ENCODE results near the gene LRRC4B. TPM values are rescaled to one million over a fixed set of nuclear protein-coding genes. Genes with fewer than 3 reads are reported as not detected.

The LRRC4B gene
- total RNA-seq, 1 experiment from 2014 or later: 0.54 TPM

- H3K27me3 Mint-ChIP-seq (ENCODE audit: insufficient read depth, unreplicated experiment): peaks cover 32% of the 10 kb centered on the region
- H3K4me3 Mint-ChIP-seq (ENCODE audit: unreplicated experiment): no peak overlapping the region
- Histone ChIP-seq H3K4me1 (peaks cover 4% of the 10 kb centered on the region; the same call in 1 of the 2 replicates), H3K36me3 (ENCODE audit: control insufficient read depth, insufficient read depth, low read length) (no peaks in the 10 kb centered on the region), H3K27me3 (replicated peaks; ENCODE audit: control insufficient read depth, insufficient read depth, low read length) (peaks cover 2% of the 10 kb centered on the region; the same call in 1 of the 2 replicates), H3K9me3 (no peaks in the 10 kb centered on the region), H3K4me3 (ENCODE audit: low read depth, low read length) (no peak overlapping the region)
- H3K36me3 Mint-ChIP-seq (ENCODE audit: insufficient read depth, unreplicated experiment): no peaks in the 10 kb centered on the region
- POLR2A ChIA-PET: no interaction called here
- peaks cover 6% of the 10 kb centered on the region for H3K4me1 Mint-ChIP-seq (ENCODE audit: low read depth, unreplicated experiment)
- no peak for TF ChIP-seq CTCF (IDR thresholded peaks at IDR 0.05; ENCODE audit: insufficient read depth in 1 of 2, low read depth in 1 of 2, low read length in 1 of 2, severe bottlenecking in 1 of 2, unreplicated experiment in 1 of 2)
- intact Hi-C loops (cut with micrococcal nuclease; ENCODE audit: unreplicated experiment): no loop called here
- H3K9me3 Mint-ChIP-seq (ENCODE audit: unreplicated experiment): no peaks in the 10 kb centered on the region
- BruUV-seq (replicated peaks): no TSS peak
- H3K27ac Mint-ChIP-seq (ENCODE audit: unreplicated experiment): no peak overlapping the region
- CTCF ChIA-PET: no interaction called here
- no peak for DNase-seq
Measured at GRCh38 chr19:50551715-50552187, 16.5 kb downstream of the LRRC4B start.

- Mint-ChIP-seq H3K27me3 (ENCODE audit: insufficient read depth, unreplicated experiment) (peaks cover 32% of the 10 kb centered on the region), H3K36me3 (ENCODE audit: insufficient read depth, unreplicated experiment) (no peaks in the 10 kb centered on the region), H3K27ac (ENCODE audit: unreplicated experiment) (no peak overlapping the region), H3K4me3 (ENCODE audit: unreplicated experiment) (no peak overlapping the region), H3K4me1 (ENCODE audit: low read depth, unreplicated experiment) (peaks cover under 1% of the 10 kb centered on the region), H3K9me3 (ENCODE audit: unreplicated experiment) (no peaks in the 10 kb centered on the region)
- ChIA-PET CTCF (no interaction called here), POLR2A (no interaction called here)
- H3K4me1 ChIP-seq: 0 out of 2 replicates have a peak, but pooled peaks cover 4% of the 10 kb centered on the region
- BruUV-seq (replicated peaks): no TSS peak
- no peak for TF ChIP-seq CTCF (IDR thresholded peaks at IDR 0.05; ENCODE audit: insufficient read depth in 1 of 2, low read depth in 1 of 2, low read length in 1 of 2, severe bottlenecking in 1 of 2, unreplicated experiment in 1 of 2)
- peaks cover 2% of the 10 kb centered on the region; the same call in 1 of the 2 replicates for H3K27me3 ChIP-seq (replicated peaks; ENCODE audit: control insufficient read depth, insufficient read depth, low read length)
- DNase-seq: no peak
- no peaks in the 10 kb centered on the region for H3K9me3 ChIP-seq
- H3K36me3 ChIP-seq (ENCODE audit: control insufficient read depth, insufficient read depth, low read length): no peaks in the 10 kb centered on the region
- H3K4me3 ChIP-seq (ENCODE audit: low read depth, low read length): no peak overlapping the region
- intact Hi-C loops (cut with micrococcal nuclease; ENCODE audit: unreplicated experiment): no loop called here
Measured at GRCh38 chr19:50551034-50551714, 17.1 kb downstream of the LRRC4B start.

- CTCF ChIA-PET: no interaction called here
- no peak overlapping the region for H3K4me3 Mint-ChIP-seq (ENCODE audit: unreplicated experiment)
Measured at GRCh38 chr19:50550594-50550966, 17.7 kb downstream of the LRRC4B start.

More at GRCh38 chr19:50550594-50550966, 17.7 kb downstream of the LRRC4B start:
- H3K36me3 ChIP-seq (ENCODE audit: control insufficient read depth, insufficient read depth, low read length): no peaks in the 10 kb centered on the region
- no peak overlapping the region for H3K27ac Mint-ChIP-seq (ENCODE audit: unreplicated experiment)
- H3K4me1 Mint-ChIP-seq (ENCODE audit: low read depth, unreplicated experiment): no peaks in the 10 kb centered on the region
- 0 out of 2 replicates have a peak, but pooled peaks cover under 1% of the 10 kb centered on the region for H3K4me1 ChIP-seq
- no peaks in the 10 kb centered on the region for H3K9me3 ChIP-seq
- no peak overlapping the region for H3K4me3 ChIP-seq (ENCODE audit: low read depth, low read length)
- DNase-seq: no peak
- POLR2A ChIA-PET: no interaction called here
- peaks cover 2% of the 10 kb centered on the region; the same call in 1 of the 2 replicates for H3K27me3 ChIP-seq (replicated peaks; ENCODE audit: control insufficient read depth, insufficient read depth, low read length)
- peaks cover 32% of the 10 kb centered on the region for H3K27me3 Mint-ChIP-seq (ENCODE audit: insufficient read depth, unreplicated experiment)
- TF ChIP-seq CTCF (IDR thresholded peaks at IDR 0.05; ENCODE audit: insufficient read depth in 1 of 2, low read depth in 1 of 2, low read length in 1 of 2, severe bottlenecking in 1 of 2, unreplicated experiment in 1 of 2): no peak
- intact Hi-C loops (cut with micrococcal nuclease; ENCODE audit: unreplicated experiment): no loop called here
- H3K9me3 Mint-ChIP-seq (ENCODE audit: unreplicated experiment): no peaks in the 10 kb centered on the region
- BruUV-seq (replicated peaks): no TSS peak
- no peaks in the 10 kb centered on the region for H3K36me3 Mint-ChIP-seq (ENCODE audit: insufficient read depth, unreplicated experiment)

All from Caco-2 (cell line).